CD4-positive, CD25-positive, alpha-beta regulatory T cell (primary cell): ENCODE results near the gene CELSR3. TPM values are rescaled to one million over a fixed set of nuclear protein-coding genes. Genes with fewer than 3 reads are reported as not detected.

ENCODE experiments used
- ATAC-seq, 2 donors: fragments of 150-1000 bp; cut with Tn5 transposase; one replicate each; pipeline ENCODE4 v1.10.0; 2021; ENCODE audit warnings: low read depth in 2 of 2, moderate number of reproducible peaks in 2 of 2, moderate library complexity in 1 of 2
- DNase-seq, 3 donors: peaks; one replicate each; pipeline versions ENCODE4 v3.0.0 to v3.0.0-alpha.2; 2012 to 2022; ENCODE audit warnings: mixed read lengths in 1 of 3
- H3K27ac ChIP-seq: one replicate; pipeline ENCODE4 v1.7.0; 2013; ENCODE audit warnings: mild to moderate bottlenecking, low read length; ENCODE audit not compliant: insufficient read depth, poor library complexity, severe bottlenecking
- H3K27me3 ChIP-seq: one replicate; pipeline ENCODE4 v1.7.0; 2013; ENCODE audit warnings: low read length; ENCODE audit not compliant: control insufficient read depth, insufficient read depth
- H3K36me3 ChIP-seq: one replicate; pipeline ENCODE4 v1.7.0; 2013; ENCODE audit warnings: mild to moderate bottlenecking, low read length, moderate library complexity; ENCODE audit not compliant: control insufficient read depth, insufficient read depth
- H3K4me1 ChIP-seq: 2 replicates; pipeline ENCODE4 v1.7.0; 2013; ENCODE audit warnings: mild to moderate bottlenecking, low read length; ENCODE audit not compliant: insufficient read depth, control insufficient read depth, poor library complexity, severe bottlenecking
- H3K4me3 ChIP-seq: one replicate; pipeline ENCODE4 v1.7.0; 2013; ENCODE audit warnings: low read depth, mild to moderate bottlenecking, low read length, moderate library complexity
- H3K9me3 ChIP-seq, 2 experiments: 1 replicate in 1 of 2; 2 replicates in 1 of 2; pipeline ENCODE4 v1.7.0; 2013; ENCODE audit warnings: low read length in 2 of 2, mild to moderate bottlenecking in 1 of 2, moderate library complexity in 1 of 2; ENCODE audit not compliant: control insufficient read depth in 2 of 2
- H3K27ac Mint-ChIP-seq, 3 donors: one replicate each; pipeline ENCODE4 v1.8.0; 2020 to 2022; ENCODE audit warnings: mild to moderate bottlenecking in 3 of 3, mixed read lengths in 3 of 3, moderate library complexity in 2 of 3
- H3K27me3 Mint-ChIP-seq: one replicate; pipeline ENCODE4 v1.8.0; 2022; ENCODE audit warnings: mild to moderate bottlenecking, mixed read lengths
- H3K36me3 Mint-ChIP-seq: one replicate; pipeline ENCODE4 v1.8.0; 2020; ENCODE audit warnings: mixed read lengths
- H3K4me1 Mint-ChIP-seq, 4 donors: one replicate each; pipeline ENCODE4 v1.8.0; 2020 to 2022; ENCODE audit warnings: mixed read lengths in 4 of 4, mild to moderate bottlenecking in 1 of 4
- H3K4me3 Mint-ChIP-seq, 4 donors: one replicate each; pipeline ENCODE4 v1.8.0; 2020 to 2022; ENCODE audit warnings: mild to moderate bottlenecking in 4 of 4, mixed read lengths in 4 of 4, moderate library complexity in 3 of 4
- H3K9me3 Mint-ChIP-seq, 7 donors: one replicate each; pipeline ENCODE4 v1.8.0; 2020 to 2022; ENCODE audit warnings: mixed read lengths in 7 of 7, mild to moderate bottlenecking in 3 of 7, moderate library complexity in 2 of 7
- polyA plus RNA-seq, 4 donors: library from polyadenylated mRNA; unstranded; fragments of 300-500 nt; fragmentation: Illumina TruSeq; gene quantifications; one replicate each; pipeline ENCODE4 v1.2.3, GENCODE V29; 2021
- total RNA-seq: library from RNA; stranded (reverse); gene quantifications from one replicate; pipeline ENCODE4 v1.2.3, GENCODE V29; 2022

CELSR3 gene
- total and polyA plus RNA-seq, 5 donors from 2014 or later = 0.31 to 8.8 (median 0.39) TPM

DNA sequence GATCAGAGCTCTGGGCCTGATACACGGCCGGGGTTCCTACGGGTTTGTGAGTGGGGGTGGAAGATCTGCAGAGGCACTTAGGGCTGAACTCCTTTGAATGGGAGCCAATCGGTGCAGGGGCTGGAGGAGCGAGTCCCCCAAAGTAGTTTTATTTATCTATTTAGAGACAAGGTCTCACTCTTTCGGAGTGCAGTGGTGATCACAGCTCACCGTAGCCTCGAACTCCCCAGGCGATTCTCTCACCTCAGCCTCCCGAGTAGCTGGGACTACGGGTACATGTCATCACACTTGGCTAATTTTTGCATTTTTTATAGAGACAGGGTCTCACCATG, 1.6 kb upstream of the CELSR3 start:
- H3K27ac ChIP-seq = peak overlapping the region; percentile 68
- DNase-seq = no peak
- peaks cover 34% of the 10 kb centered on the region for H3K4me1 ChIP-seq
- H3K4me3 Mint-ChIP-seq = peak overlapping the region; percentile 78 to 97 (median 86)
- no peak for ATAC-seq
- H3K27me3 Mint-ChIP-seq = peaks cover 12% of the 10 kb centered on the region
- H3K9me3 Mint-ChIP-seq = peaks cover 0 to 2% (median 0%) of the 10 kb centered on the region in 7 donors
- H3K9me3 ChIP-seq = no peaks in the 10 kb centered on the region
- H3K4me3 ChIP-seq = no peak overlapping the region
- peaks cover 3% of the 10 kb centered on the region for H3K36me3 Mint-ChIP-seq
- H3K27ac Mint-ChIP-seq = peak overlapping the region in 1 of 3 donors; percentile 10
- H3K4me1 Mint-ChIP-seq = peaks cover 0 to 25% (median 11%) of the 10 kb centered on the region in 4 donors
- no peaks in the 10 kb centered on the region for H3K27me3 ChIP-seq
- no peaks in the 10 kb centered on the region for H3K36me3 ChIP-seq

DNA sequence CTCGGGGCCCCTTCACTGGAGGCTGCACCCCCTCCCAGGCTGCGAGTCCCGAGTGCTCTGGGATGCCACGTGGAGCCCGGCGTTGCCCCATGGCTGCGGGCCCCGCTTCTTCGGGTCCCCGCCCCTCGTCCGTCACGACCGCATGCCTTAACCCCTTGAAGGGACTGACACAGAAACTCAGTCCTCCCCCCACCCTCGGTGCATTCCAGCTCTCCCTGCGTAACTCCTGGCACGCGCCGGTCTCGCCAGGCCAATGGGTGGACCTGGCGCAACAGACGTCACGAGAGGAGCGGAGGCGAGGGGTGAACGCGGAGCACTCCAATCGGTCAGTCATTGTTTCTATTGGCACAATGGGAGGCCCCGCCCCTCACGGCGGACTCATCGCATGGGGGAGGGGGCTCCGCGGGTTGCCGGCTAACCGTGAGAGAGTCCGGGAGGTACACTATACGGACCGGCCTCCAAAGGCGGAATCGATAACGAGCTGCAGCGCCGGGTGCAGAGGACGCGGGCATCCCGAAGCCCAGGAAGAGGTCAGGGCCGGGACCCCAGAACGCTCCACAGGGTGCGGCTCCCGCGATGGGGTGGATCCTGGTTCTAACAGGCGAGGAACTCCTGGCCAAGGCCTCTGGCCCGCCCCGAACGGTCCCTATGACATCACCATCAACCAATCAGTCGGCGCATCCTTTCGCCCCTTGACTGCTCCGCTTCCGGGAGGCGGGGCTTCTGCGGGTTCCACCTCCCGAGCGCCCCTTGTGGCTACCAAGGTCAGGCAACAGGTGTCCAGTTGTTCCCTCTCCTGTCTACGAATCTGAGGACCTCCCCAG, 1.0 kb upstream of the CELSR3 start:
- H3K4me1 Mint-ChIP-seq = peaks cover 0 to 25% (median 11%) of the 10 kb centered on the region in 4 donors
- H3K4me1 ChIP-seq = peaks cover 34% of the 10 kb centered on the region
- no peaks in the 10 kb centered on the region for H3K9me3 ChIP-seq
- DNase-seq = peak; percentile 85 to 95 (median 86)
- ATAC-seq = peak; percentile 81 to 84
- H3K27ac ChIP-seq = peak overlapping the region; percentile 68
- peak overlapping the region; percentile 64 for H3K4me3 ChIP-seq
- H3K36me3 ChIP-seq = no peaks in the 10 kb centered on the region
- H3K9me3 Mint-ChIP-seq = peaks cover 0 to 2% (median 0%) of the 10 kb centered on the region in 7 donors
- H3K27me3 Mint-ChIP-seq = peaks cover 14% of the 10 kb centered on the region
- H3K27ac Mint-ChIP-seq = peak overlapping the region; percentile 10 to 83 (median 60)
- H3K36me3 Mint-ChIP-seq = peaks cover 3% of the 10 kb centered on the region
- H3K4me3 Mint-ChIP-seq = peak overlapping the region; percentile 78 to 97 (median 86)
- H3K27me3 ChIP-seq = no peaks in the 10 kb centered on the region

DNA sequence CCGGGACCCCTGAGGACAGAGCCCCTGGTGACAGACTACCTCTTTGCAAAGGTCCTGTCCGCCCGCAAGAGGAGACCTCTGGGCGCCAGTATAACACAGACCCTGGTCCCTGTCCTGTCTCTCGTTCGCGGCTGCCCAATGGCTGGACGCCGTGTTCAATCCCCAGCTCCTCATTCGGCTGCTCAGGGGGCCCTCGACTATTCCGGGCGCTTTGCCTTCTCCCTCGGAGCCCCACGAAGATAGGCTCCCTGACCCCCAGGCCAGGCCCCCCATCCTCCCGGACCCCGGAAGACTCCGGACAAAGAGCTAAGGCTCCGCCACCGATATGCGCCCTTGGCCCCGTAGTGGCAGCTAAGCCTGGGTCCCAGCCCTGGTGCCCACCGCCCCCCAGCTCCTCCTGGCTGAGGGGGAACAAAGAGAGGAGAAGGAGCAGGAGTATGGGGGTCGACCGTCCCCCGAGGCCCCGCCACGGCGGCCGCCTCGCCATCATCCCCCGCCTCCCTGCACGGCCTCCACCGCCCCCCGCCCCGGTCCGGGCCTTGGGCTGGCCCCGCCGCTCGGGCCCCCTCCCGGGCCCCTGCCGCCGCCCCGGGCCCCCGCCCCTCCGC, 437 bp downstream of the CELSR3 start:
- Histone ChIP-seq H3K4me1 (peaks cover 35% of the 10 kb centered on the region), H3K27me3 (no peaks in the 10 kb centered on the region), H3K27ac (no peak overlapping the region), H3K4me3 (no peak overlapping the region), H3K9me3 (no peaks in the 10 kb centered on the region), H3K36me3 (no peaks in the 10 kb centered on the region)
- no peak for DNase-seq
- Mint-ChIP-seq H3K27me3 (peaks cover 16% of the 10 kb centered on the region), H3K9me3 (peaks cover 0 to 3% (median 0%) of the 10 kb centered on the region in 7 donors), H3K4me3 (peak overlapping the region; percentile 50 to 89 (median 66)), H3K27ac (no peak overlapping the region), H3K4me1 (peaks cover 0 to 32% (median 12%) of the 10 kb centered on the region in 4 donors), H3K36me3 (no peaks in the 10 kb centered on the region)
- no peak for ATAC-seq

DNA sequence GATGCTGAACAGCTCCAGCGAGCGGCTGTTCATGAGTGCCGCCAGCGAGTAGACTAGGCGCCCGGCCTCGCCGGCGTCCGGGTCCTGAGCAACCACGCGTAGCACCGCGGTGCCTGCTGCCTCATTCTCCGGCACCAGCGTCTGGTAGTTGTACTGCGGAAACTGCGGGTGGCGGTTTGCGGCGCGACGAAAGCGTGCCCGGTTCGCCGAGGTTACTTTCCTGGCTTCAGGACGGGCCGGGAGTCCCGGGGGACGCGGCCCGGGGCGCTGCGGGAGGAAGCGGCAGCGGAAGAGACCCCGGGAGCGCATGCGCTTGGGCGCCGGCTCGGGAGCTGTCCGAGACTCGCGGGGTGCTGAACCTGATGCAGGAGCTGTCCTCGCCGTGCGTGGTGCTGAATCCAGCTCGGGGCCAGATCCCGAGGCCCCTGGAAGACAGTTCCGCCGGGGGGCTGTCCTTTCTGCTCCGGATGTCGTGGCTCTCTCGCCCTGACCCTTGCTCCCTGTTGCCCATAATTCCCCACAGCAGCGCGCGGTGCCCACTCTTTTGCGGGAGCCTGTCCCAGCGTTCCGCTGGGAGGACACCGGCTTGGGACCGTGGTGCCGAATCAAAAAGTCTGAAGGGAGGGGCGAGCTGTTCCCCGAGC, 1.1 kb downstream of the CELSR3 start:
- ATAC-seq = peak in 1 of 2 donors; percentile 21
- no peak overlapping the region for H3K4me3 ChIP-seq

DNA sequence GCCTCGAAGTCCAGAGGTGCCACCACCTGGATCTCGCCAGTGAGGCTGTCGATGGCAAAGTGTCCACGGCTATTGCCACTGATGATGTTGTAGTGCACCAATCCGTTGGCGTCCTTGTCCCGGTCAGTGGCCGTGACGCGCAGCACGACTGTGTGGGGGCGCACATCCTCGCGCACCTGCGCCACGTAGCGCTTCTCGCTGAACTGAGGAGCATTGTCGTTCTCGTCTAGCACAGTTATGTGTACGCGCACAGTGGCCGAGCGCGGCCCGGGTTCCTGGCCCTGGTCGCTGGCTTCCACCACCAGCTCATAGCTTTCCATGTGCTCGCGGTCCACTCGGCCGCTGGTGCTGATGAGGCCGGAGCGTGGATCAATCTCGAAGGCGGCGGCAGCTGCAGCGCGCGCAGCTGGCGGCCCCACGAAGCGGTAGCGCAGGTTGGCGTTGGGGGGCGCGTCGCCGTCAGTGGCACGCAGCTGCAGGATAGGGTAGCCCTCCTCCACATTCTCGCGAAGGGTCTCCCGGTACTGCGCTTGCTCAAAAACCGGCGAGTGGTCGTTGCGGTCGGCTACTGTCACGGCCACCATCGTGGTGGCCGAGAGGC, 1.8 kb downstream of the CELSR3 start:
- Mint-ChIP-seq H3K36me3 (no peaks in the 10 kb centered on the region), H3K4me3 (peak overlapping the region in 3 of 4 donors; percentile 4 to 89 (median 39)), H3K4me1 (peaks cover 0 to 35% (median 12%) of the 10 kb centered on the region in 4 donors), H3K9me3 (peaks cover 0 to 3% (median 0%) of the 10 kb centered on the region in 7 donors), H3K27me3 (peaks cover 16% of the 10 kb centered on the region), H3K27ac (no peak overlapping the region)
- Histone ChIP-seq H3K9me3 (no peaks in the 10 kb centered on the region), H3K4me3 (no peak overlapping the region), H3K36me3 (no peaks in the 10 kb centered on the region), H3K27me3 (no peaks in the 10 kb centered on the region), H3K4me1 (peaks cover 47% of the 10 kb centered on the region), H3K27ac (no peak overlapping the region)
- DNase-seq (no peak), ATAC-seq (no peak)

More for the DNA sequence above, 1.1 kb downstream of the CELSR3 start:
- peak; percentile 57 to 75 (median 65) for DNase-seq
- H3K4me1 ChIP-seq = peaks cover 41% of the 10 kb centered on the region
- no peaks in the 10 kb centered on the region for H3K9me3 ChIP-seq
- peaks cover 0 to 3% (median 0%) of the 10 kb centered on the region in 7 donors for H3K9me3 Mint-ChIP-seq
- no peaks in the 10 kb centered on the region for H3K36me3 Mint-ChIP-seq
- peaks cover 0 to 35% (median 14%) of the 10 kb centered on the region in 4 donors for H3K4me1 Mint-ChIP-seq
- H3K36me3 ChIP-seq = no peaks in the 10 kb centered on the region
- no peak overlapping the region for H3K27ac ChIP-seq
- no peak overlapping the region for H3K27ac Mint-ChIP-seq
- H3K4me3 Mint-ChIP-seq = peak overlapping the region; percentile 50 to 89 (median 66)
- H3K27me3 Mint-ChIP-seq = peaks cover 16% of the 10 kb centered on the region
- no peaks in the 10 kb centered on the region for H3K27me3 ChIP-seq

DNA sequence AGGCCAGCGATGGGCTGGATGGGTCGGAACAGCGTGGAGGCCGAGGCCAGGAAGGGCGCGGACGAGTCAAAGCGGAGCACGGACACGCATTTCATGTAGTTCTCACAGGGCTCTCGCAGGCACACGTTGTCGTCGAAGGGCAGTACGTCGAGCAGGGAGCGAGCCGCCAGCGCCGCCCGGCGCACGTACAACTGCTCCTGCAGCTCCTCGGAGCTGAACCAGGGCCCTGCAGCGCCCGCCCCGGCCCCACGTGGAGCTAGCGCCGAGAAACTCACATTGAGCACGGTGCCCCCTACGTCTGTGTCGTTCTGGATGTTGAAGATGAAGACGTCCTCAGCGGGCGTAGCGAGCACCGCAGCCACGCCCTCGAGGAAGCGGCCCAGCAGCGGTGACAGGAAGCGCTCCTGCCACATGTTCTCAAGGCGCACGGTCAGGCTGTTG, 5.8 kb downstream of the CELSR3 start:
- no peaks in the 10 kb centered on the region for H3K9me3 ChIP-seq
- peak; percentile 31 to 41 (median 37) for DNase-seq
- H3K4me1 Mint-ChIP-seq = peaks cover 0 to 28% (median 6%) of the 10 kb centered on the region in 4 donors
- peak overlapping the region in 1 of 3 donors; percentile 80 for H3K27ac Mint-ChIP-seq
- no peaks in the 10 kb centered on the region for H3K27me3 ChIP-seq
- peak overlapping the region; percentile 83 for H3K27ac ChIP-seq
- H3K4me1 ChIP-seq = peaks cover 33% of the 10 kb centered on the region
- peak overlapping the region; percentile 75 to 88 (median 85) for H3K4me3 Mint-ChIP-seq
- no peak for ATAC-seq
- H3K36me3 ChIP-seq = no peaks in the 10 kb centered on the region
- peaks cover 0 to 2% (median 0%) of the 10 kb centered on the region in 7 donors for H3K9me3 Mint-ChIP-seq
- H3K36me3 Mint-ChIP-seq = no peaks in the 10 kb centered on the region
- no peak overlapping the region for H3K4me3 ChIP-seq
- peaks cover 4% of the 10 kb centered on the region for H3K27me3 Mint-ChIP-seq
